CD14-positive monocyte (primary cell): ENCODE data around the gene UGCG. TPM values are rescaled to one million over a fixed set of nuclear protein-coding genes. Genes with fewer than 3 reads are reported as not detected.

Experiments
- DNase-seq, 3 donors: peaks; one replicate each; pipeline ENCODE4 v3.0.0-alpha.2; 2011 to 2022
- H2AFZ ChIP-seq: 2 replicates; pipeline ENCODE4 v1.6.0; 2012; ENCODE audit warnings: mild to moderate bottlenecking, low read depth, low read length, inconsistent platforms; ENCODE audit not compliant: insufficient read depth, poor library complexity, severe bottlenecking
- H3K27ac ChIP-seq, 2 donors: 1 replicate in 1 of 2; 2 replicates in 1 of 2; pipeline ENCODE4 v1.5.1; 2012 to 2013; ENCODE audit warnings: low read length in 2 of 2, control low read depth in 1 of 2, inconsistent platforms in 1 of 2, low read depth in 1 of 2, mild to moderate bottlenecking in 1 of 2
- H3K27me3 ChIP-seq, 2 donors: one replicate each; pipeline versions ENCODE4 v1.6.0 to v1.6.1; 2011 to 2013; ENCODE audit warnings: low read length in 2 of 2; ENCODE audit not compliant: control insufficient read depth in 2 of 2, insufficient read depth in 2 of 2
- H3K36me3 ChIP-seq, 2 donors: replicated peaks in 1 of 2; 1 replicate in 1 of 2; 2 replicates in 1 of 2; pipeline versions ENCODE4 v1.5.1 to v1.6.1; 2012 to 2013; ENCODE audit warnings: low read length in 2 of 2, control low read depth in 1 of 2, inconsistent platforms in 1 of 2, mild to moderate bottlenecking in 1 of 2; ENCODE audit not compliant: insufficient read depth in 2 of 2, control insufficient read depth in 1 of 2
- H3K4me1 ChIP-seq, 2 donors: 1 replicate in 1 of 2; 2 replicates in 1 of 2; pipeline versions ENCODE4 v1.5.1 to v1.6.1; 2012 to 2013; ENCODE audit warnings: low read length in 2 of 2, control low read depth in 1 of 2, inconsistent platforms in 1 of 2, mild to moderate bottlenecking in 1 of 2, moderate library complexity in 1 of 2; ENCODE audit not compliant: insufficient read depth in 2 of 2, control insufficient read depth in 1 of 2
- H3K4me2 ChIP-seq: replicated peaks from 2 replicates; pipeline ENCODE3; 2012; ENCODE audit warnings: low read length, moderate library complexity, mild to moderate bottlenecking; ENCODE audit not compliant: poor library complexity, severe bottlenecking; ENCODE audit errors: extremely low read depth
- H3K4me3 ChIP-seq, 3 experiments: fragments of 200-600 bp in 1 of 3; sonication (generic) in 1 of 3; replicated peaks in 1 of 3; 1 replicate in 2 of 3; 2 replicates in 1 of 3; pipeline ENCODE4 v1.5.1; 2011 to 2013; ENCODE audit warnings: low read length in 3 of 3, mild to moderate bottlenecking in 3 of 3, control low read depth in 2 of 3, low read depth in 2 of 3, inconsistent platforms in 1 of 3, moderate library complexity in 1 of 3
- H3K79me2 ChIP-seq: 2 replicates; pipeline ENCODE4 v1.6.0; 2012; ENCODE audit warnings: mild to moderate bottlenecking, control low read depth, inconsistent platforms, low read length, moderate library complexity; ENCODE audit not compliant: insufficient read depth
- H3K9ac ChIP-seq: 2 replicates; pipeline ENCODE4 v1.6.0; 2017; ENCODE audit warnings: low read length, mild to moderate bottlenecking; ENCODE audit not compliant: insufficient read depth, poor library complexity, severe bottlenecking
- H3K9me3 ChIP-seq, 2 donors: replicated peaks in 1 of 2; 1 replicate in 1 of 2; 2 replicates in 1 of 2; pipeline versions ENCODE4 v1.5.1 to v1.6.1; 2012 to 2013; ENCODE audit warnings: low read length in 2 of 2, control low read depth in 1 of 2; ENCODE audit not compliant: control insufficient read depth in 1 of 2, insufficient read depth in 1 of 2
- H4K20me1 ChIP-seq: 2 replicates; pipeline ENCODE4 v1.6.0; 2012; ENCODE audit warnings: mild to moderate bottlenecking, low read length, control low read depth, moderate library complexity; ENCODE audit not compliant: insufficient read depth
- H3K27ac Mint-ChIP-seq, 7 donors: one replicate each; pipeline ENCODE4 v1.8.0; 2020; ENCODE audit warnings: mild to moderate bottlenecking in 7 of 7, mixed read lengths in 7 of 7, moderate library complexity in 6 of 7, inconsistent platforms in 2 of 7
- H3K27me3 Mint-ChIP-seq, 3 donors: one replicate each; pipeline ENCODE4 v1.8.0; 2021 to 2022; ENCODE audit warnings: low read depth in 3 of 3, mild to moderate bottlenecking in 3 of 3, mixed read lengths in 3 of 3, moderate library complexity in 3 of 3, inconsistent platforms in 1 of 3
- H3K36me3 Mint-ChIP-seq, 2 donors: one replicate each; pipeline ENCODE4 v1.8.0; 2020; ENCODE audit warnings: mixed read lengths in 2 of 2, inconsistent platforms in 1 of 2, mild to moderate bottlenecking in 1 of 2
- H3K4me1 Mint-ChIP-seq: one replicate; pipeline ENCODE4 v1.8.0; 2020; ENCODE audit warnings: mild to moderate bottlenecking, mixed read lengths
- H3K4me3 Mint-ChIP-seq, 2 donors: one replicate each; pipeline ENCODE4 v1.8.0; 2020; ENCODE audit warnings: mild to moderate bottlenecking in 2 of 2, mixed read lengths in 2 of 2, moderate library complexity in 1 of 2
- H3K9me3 Mint-ChIP-seq, 7 donors: one replicate each; pipeline ENCODE4 v1.8.0; 2020 to 2022; ENCODE audit warnings: mixed read lengths in 7 of 7, mild to moderate bottlenecking in 6 of 7, moderate library complexity in 6 of 7, inconsistent platforms in 2 of 7
- CTCF ChIP-seq: fragments of 200-600 bp; IDR thresholded peaks from one replicate; pipeline ENCODE4 v1.8.0; 2022; ENCODE audit warnings: antibody characterized with exemption, mild to moderate bottlenecking
- WGBS: methylation state at CpG from one replicate; pipeline ENCODE4 v1.1.5; 2013; ENCODE audit warnings: missing lambda C conversion rate; ENCODE audit not compliant: insufficient coverage; 5-methylcytosine and 5-hydroxymethylcytosine counted together
- intact Hi-C, 2 donors: fragments of 100-400 bp; cut with micrococcal nuclease; formaldehyde crosslinking; loops; one replicate each; pipeline versions ENCODE4 v1.15.0 to v1.15.1; 2023
- polyA plus RNA-seq, 3 donors: library from polyadenylated mRNA; depleted of rRNA in 1 of 3; unstranded in 2 of 3; stranded (reverse) in 1 of 3; fragments of 300-500 nt in 2 of 3; fragments of >200 nt in 1 of 3; fragmentation: Illumina TruSeq in 2 of 3; gene quantifications; 1 replicate in 2 of 3; 2 replicates in 1 of 3; pipeline ENCODE4 v1.2.3, GENCODE V29; 2012 to 2021

The UGCG gene
- polyA plus RNA-seq, 3 donors: 2.7 to 7.9 (median 4.1) TPM

GRCh38 chr9:111970827-111971226, 74.2 kb downstream of the UGCG start:
- no peak for TF ChIP-seq CTCF
- Histone ChIP-seq H3K36me3 (no peaks in the 10 kb centered on the region), H3K4me1 (no peaks in the 10 kb centered on the region), H3K79me2 (no peaks in the 10 kb centered on the region), H3K4me2 (no peak overlapping the region), H4K20me1 (no peaks in the 10 kb centered on the region), H3K9me3 (no peaks in the 10 kb centered on the region), H3K4me3 (no peak overlapping the region), H3K27ac (no peak overlapping the region), H2AFZ (no peak overlapping the region), H3K9ac (no peak overlapping the region), H3K27me3 (no peaks in the 10 kb centered on the region)
- no CpG with 5 or more reads among the region's 2 CpGs for WGBS
- Mint-ChIP-seq H3K9me3 (peaks cover 0 to 1% (median 0%) of the 10 kb centered on the region in 7 donors), H3K36me3 (no peaks in the 10 kb centered on the region), H3K27ac (no peak overlapping the region), H3K27me3 (peaks cover 3 to 7% (median 4%) of the 10 kb centered on the region in 3 donors), H3K4me3 (no peak overlapping the region), H3K4me1 (peaks cover 5% of the 10 kb centered on the region)
- DNase-seq: no peak
- intact Hi-C loops: no loop called here

GRCh38 chr9:111974092-111974681, 77.6 kb downstream of the UGCG start:
- Mint-ChIP-seq H3K36me3 (no peaks in the 10 kb centered on the region), H3K4me1 (peaks cover 1% of the 10 kb centered on the region), H3K27ac (no peak overlapping the region), H3K9me3 (peaks cover 0 to 1% (median 0%) of the 10 kb centered on the region in 7 donors), H3K27me3 (peaks cover 5 to 7% (median 6%) of the 10 kb centered on the region in 3 donors), H3K4me3 (no peak overlapping the region)
- no peak for TF ChIP-seq CTCF
- H2AFZ ChIP-seq: no peak overlapping the region
- no peak overlapping the region for H3K9ac ChIP-seq
- H3K27me3 ChIP-seq: no peaks in the 10 kb centered on the region
- no peak overlapping the region for H3K4me2 ChIP-seq
- H3K9me3 ChIP-seq: no peaks in the 10 kb centered on the region
- H3K4me3 ChIP-seq: no peak overlapping the region
- no peak for DNase-seq
- intact Hi-C loops: no loop called here
- H4K20me1 ChIP-seq: no peaks in the 10 kb centered on the region
- H3K27ac ChIP-seq: no peak overlapping the region
- H3K4me1 ChIP-seq: no peaks in the 10 kb centered on the region
- 91% methylated on average over 8 of the region's 12 CpGs for WGBS
- no peaks in the 10 kb centered on the region for H3K36me3 ChIP-seq
- H3K79me2 ChIP-seq: no peaks in the 10 kb centered on the region
